Activated CD8-positive, alpha-beta T cell treated with anti-CD3 and anti-CD28 coated beads for 36 hours (primary cell): ENCODE measurements around the gene AK4. TPM values are rescaled to one million over a fixed set of nuclear protein-coding genes. Genes with fewer than 3 reads are reported as not detected.

Experiments
- ATAC-seq: fragments of 200-7000 bp; cut with Tn5 transposase; one replicate; pipeline ENCODE4 v1.10.0; 2021; ENCODE audit warnings: mild to moderate bottlenecking, moderate library complexity
- CTCF ChIA-PET: fragments of 350-600 bp; sonication (Branson Sonifier 250); formaldehyde crosslinking; loops from one replicate; lab custom pipeline; 2021; ENCODE audit warnings: antibody characterized with exemption; lab: Charles Lee
- POLR2A ChIA-PET: fragments of 350-600 bp; sonication (Branson Sonifier 250); formaldehyde crosslinking; loops from one replicate; lab custom pipeline; 2021; ENCODE audit warnings: antibody characterized with exemption; lab: Charles Lee
- DNase-seq: peaks from one replicate; pipeline ENCODE4 v3.0.0-alpha.2; 2020
- H3K27ac Mint-ChIP-seq: one replicate; pipeline ENCODE4 v1.8.0; 2021; ENCODE audit warnings: mild to moderate bottlenecking, mixed read lengths
- H3K27me3 Mint-ChIP-seq: one replicate; pipeline ENCODE4 v1.8.0; 2021; ENCODE audit warnings: mixed read lengths
- H3K36me3 Mint-ChIP-seq: one replicate; pipeline ENCODE4 v1.8.0; 2021; ENCODE audit warnings: low read depth, mixed read lengths
- H3K4me1 Mint-ChIP-seq: one replicate; pipeline ENCODE4 v1.8.0; 2021; ENCODE audit warnings: low read depth, mixed read lengths
- H3K4me3 Mint-ChIP-seq: one replicate; pipeline ENCODE4 v1.8.0; 2021; ENCODE audit warnings: mild to moderate bottlenecking, moderate library complexity, mixed read lengths
- H3K9me3 Mint-ChIP-seq: one replicate; pipeline ENCODE4 v1.8.0; 2021; ENCODE audit warnings: mixed read lengths
- CTCF ChIP-seq: fragments of 200-600 bp; IDR thresholded peaks from one replicate; pipeline ENCODE4 v1.8.0; 2022; ENCODE audit warnings: antibody characterized with exemption, mild to moderate bottlenecking
- intact Hi-C: fragments of 100-400 bp; cut with micrococcal nuclease; formaldehyde crosslinking; loops from one replicate; pipeline ENCODE4 v1.10.0; 2022
- total RNA-seq, 2 experiments: library from RNA; stranded (reverse); gene quantifications; one replicate each; pipeline ENCODE4 v1.2.3, GENCODE V29; 2021

Gene AK4
- total RNA-seq, 2 experiments from 2014 or later, result 151 to 156 TPM

- H3K36me3 Mint-ChIP-seq, result peaks cover 41% of the 10 kb centered on the region
- peaks cover 4% of the 10 kb centered on the region for H3K27me3 Mint-ChIP-seq
- H3K4me1 Mint-ChIP-seq, result peaks cover 8% of the 10 kb centered on the region
- H3K9me3 Mint-ChIP-seq, result no peaks in the 10 kb centered on the region
- TF ChIP-seq CTCF, result no peak
- intact Hi-C loops, result no loop called here
- ATAC-seq (no peak), DNase-seq (no peak)
- H3K27ac Mint-ChIP-seq, result no peak overlapping the region
- no peak overlapping the region for H3K4me3 Mint-ChIP-seq
- ChIA-PET POLR2A (interaction anchor here (0.9 kb wide), 1 partner anchor 135 kb away, joined by 3 read pairs; no protein-coding TSS in a partner anchor), CTCF (no interaction called here)
Measured at GRCh38 chr1:65196926-65197325, 48.9 kb downstream of the AK4 start.

- Mint-ChIP-seq H3K27me3 (peaks cover 4% of the 10 kb centered on the region), H3K27ac (no peak overlapping the region), H3K4me3 (no peak overlapping the region), H3K9me3 (no peaks in the 10 kb centered on the region), H3K4me1 (peaks cover 8% of the 10 kb centered on the region), H3K36me3 (peaks cover 35% of the 10 kb centered on the region)
- ChIA-PET POLR2A (interaction anchor here (0.7 to 1.0 kb wide), 2 partner anchors 11 to 55 kb away, joined by 3 to 4 read pairs; no protein-coding TSS in a partner anchor), CTCF (interaction anchor here (1.0 to 1.6 kb wide), 3 partner anchors 12 to 38 kb away, joined by 3 to 6 read pairs (median 3); no protein-coding TSS in a partner anchor)
- intact Hi-C loops, result no loop called here
- TF ChIP-seq CTCF, result no peak
- ATAC-seq (no peak), DNase-seq (no peak)
Measured at GRCh38 chr1:65197636-65198035, 49.6 kb downstream of the AK4 start.

- H3K27ac Mint-ChIP-seq, result no peak overlapping the region
- no peaks in the 10 kb centered on the region for H3K9me3 Mint-ChIP-seq
- CTCF ChIA-PET, result interaction anchor here (1.0 to 1.6 kb wide), 3 partner anchors 11 to 38 kb away, joined by 3 to 6 read pairs (median 3); no protein-coding TSS in a partner anchor
Measured at GRCh38 chr1:65198096-65198495, 50.1 kb downstream of the AK4 start.

GRCh38 chr1:65200411-65200810, 52.4 kb downstream of the AK4 start:
- ATAC-seq (no peak), DNase-seq (no peak)
- Mint-ChIP-seq H3K36me3 (peaks cover 22% of the 10 kb centered on the region), H3K27me3 (peaks cover 4% of the 10 kb centered on the region), H3K4me1 (peaks cover 8% of the 10 kb centered on the region), H3K4me3 (no peak overlapping the region), H3K27ac (no peak overlapping the region), H3K9me3 (no peaks in the 10 kb centered on the region)
- intact Hi-C loops, result no loop called here
- no peak for TF ChIP-seq CTCF
- POLR2A ChIA-PET, result no interaction called here
- CTCF ChIA-PET, result interaction anchor here (0.9 to 2.0 kb wide), 4 partner anchors 8 to 487 kb away, joined by 3 to 8 read pairs (median 4); no protein-coding TSS in a partner anchor

More at GRCh38 chr1:65198096-65198495, 50.1 kb downstream of the AK4 start:
- ATAC-seq (no peak), DNase-seq (no peak)
- intact Hi-C loops, result no loop called here
- H3K4me1 Mint-ChIP-seq, result peaks cover 8% of the 10 kb centered on the region
- no peak overlapping the region for H3K4me3 Mint-ChIP-seq
- H3K36me3 Mint-ChIP-seq, result peaks cover 33% of the 10 kb centered on the region
- H3K27me3 Mint-ChIP-seq, result peaks cover 4% of the 10 kb centered on the region
- TF ChIP-seq CTCF, result no peak
- POLR2A ChIA-PET, result interaction anchor here (0.7 to 1.0 kb wide), 2 partner anchors 11 to 56 kb away, joined by 3 to 4 read pairs; no protein-coding TSS in a partner anchor

GRCh38 chr1:65206836-65207235, 58.8 kb downstream of the AK4 start:
- Mint-ChIP-seq H3K27ac (no peak overlapping the region), H3K36me3 (no peaks in the 10 kb centered on the region), H3K9me3 (no peaks in the 10 kb centered on the region), H3K4me1 (peaks cover 6% of the 10 kb centered on the region), H3K27me3 (peaks cover 4% of the 10 kb centered on the region), H3K4me3 (no peak overlapping the region)
- DNase-seq (no peak), ATAC-seq (no peak)
- no peak for TF ChIP-seq CTCF
- CTCF ChIA-PET, result interaction anchor here (1.4 kb wide), 1 partner anchor 9 kb away, joined by 5 read pairs; no protein-coding TSS in a partner anchor
- POLR2A ChIA-PET, result no interaction called here
- intact Hi-C loops, result loop anchor here (5.0 kb wide), 1 partner anchor 145 kb away; no protein-coding TSS in a partner anchor
